Measurements from ENCODE around the gene CCT6B. TPM values are rescaled to one million over a fixed set of nuclear protein-coding genes. Genes with fewer than 3 reads are reported as not detected.

Gene CCT6B
- total and polyA plus RNA-seq, 2 of the 13 experiments (the other 11 are each of a cell fraction or from before 2014, with no cell fraction given), result 0.41 to 1.4 TPM

DNA sequence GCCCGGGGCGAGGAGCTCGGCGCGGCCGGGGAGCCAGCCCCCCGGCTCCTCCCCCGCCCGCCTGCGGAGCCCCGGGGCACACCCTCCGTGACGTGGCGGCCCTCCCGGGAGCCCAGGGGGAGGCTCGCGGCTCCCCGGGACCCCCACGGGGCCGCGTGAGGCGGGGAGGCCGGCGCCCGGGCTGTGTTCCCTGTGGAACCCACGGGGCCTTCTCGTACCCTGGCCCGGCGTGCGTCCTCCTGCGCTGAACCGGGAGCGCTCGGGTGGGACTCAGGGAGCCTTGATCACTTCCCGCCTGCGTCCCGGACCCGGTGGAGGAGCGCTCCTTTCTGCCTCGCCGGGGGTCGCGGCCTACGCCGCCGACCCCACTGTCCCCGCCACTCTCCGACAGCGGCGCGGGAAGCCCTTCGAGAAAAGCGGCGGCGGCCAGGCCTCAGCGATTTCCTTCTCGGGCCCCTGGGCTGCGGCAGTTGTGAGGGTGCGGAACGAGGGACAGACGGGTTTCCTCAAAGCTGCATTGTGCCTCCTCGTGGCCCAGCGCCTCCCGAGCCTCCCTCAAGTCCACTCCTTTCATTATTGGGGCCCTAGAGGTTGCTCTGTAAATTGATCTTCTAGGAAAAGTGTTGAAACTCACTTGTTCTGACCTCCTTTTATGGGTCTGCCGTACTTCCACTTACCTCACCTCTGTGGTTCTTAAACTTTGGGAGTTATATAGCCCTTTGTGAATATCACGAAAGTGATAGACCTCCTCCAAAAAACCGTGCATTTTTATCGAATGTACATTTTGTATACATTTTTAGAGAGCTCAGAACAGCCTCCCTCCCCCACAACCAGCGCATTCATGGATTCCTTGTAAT, 19.6 kb upstream of the CCT6B start (continued):
- TF ChIP-seq, protein P1, sequence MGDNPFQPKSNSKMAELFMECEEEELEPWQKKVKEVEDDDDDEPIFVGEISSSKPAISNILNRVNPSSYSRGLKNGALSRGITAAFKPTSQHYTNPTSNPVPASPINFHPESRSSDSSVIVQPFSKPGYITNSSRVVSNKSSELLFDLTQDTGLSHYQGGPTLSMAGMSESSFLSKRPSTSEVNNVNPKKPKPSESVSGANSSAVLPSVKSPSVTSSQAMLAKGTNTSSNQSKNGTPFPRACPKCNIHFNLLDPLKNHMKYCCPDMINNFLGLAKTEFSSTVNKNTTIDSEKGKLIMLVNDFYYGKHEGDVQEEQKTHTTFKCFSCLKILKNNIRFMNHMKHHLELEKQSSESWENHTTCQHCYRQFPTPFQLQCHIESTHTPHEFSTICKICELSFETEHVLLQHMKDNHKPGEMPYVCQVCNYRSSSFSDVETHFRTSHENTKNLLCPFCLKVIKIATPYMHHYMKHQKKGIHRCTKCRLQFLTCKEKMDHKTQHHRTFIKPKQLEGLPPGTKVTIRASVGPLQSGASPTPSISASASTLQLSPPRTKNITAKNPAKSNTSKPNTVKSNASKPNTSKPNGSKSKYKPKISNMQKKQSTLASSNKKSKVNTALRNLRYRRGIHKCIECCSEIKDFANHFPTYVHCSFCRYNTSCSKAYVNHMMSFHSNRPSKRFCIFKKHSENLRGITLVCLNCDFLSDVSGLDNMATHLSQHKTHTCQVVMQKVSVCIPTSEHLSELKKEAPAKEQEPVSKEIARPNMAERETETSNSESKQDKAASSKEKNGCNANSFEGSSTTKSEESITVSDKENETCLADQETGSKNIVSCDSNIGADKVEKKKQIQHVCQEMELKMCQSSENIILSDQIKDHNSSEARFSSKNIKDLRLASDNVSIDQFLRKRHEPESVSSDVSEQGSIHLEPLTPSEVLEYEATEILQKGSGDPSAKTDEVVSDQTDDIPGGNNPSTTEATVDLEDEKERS (CRISPR knock-in tag; IDR thresholded peaks at IDR 0.05), result peak; percentile 63; the same call in 1 of the 2 replicates
- TF ChIP-seq ZNF3 (CRISPR knock-in tag; IDR thresholded peaks at IDR 0.05) (no peak; the same call in 1 of the 2 replicates), MEIS2 (CRISPR knock-in tag; IDR thresholded peaks at IDR 0.05) (0 out of 2 replicates have a peak, but pooled peaks have one; percentile 24), BORCS8-MEF2B (CRISPR knock-in tag; IDR thresholded peaks at IDR 0.05) (peak; percentile 10; the same call in 1 of the 2 replicates), REPIN1 (CRISPR knock-in tag; IDR thresholded peaks at IDR 0.05; ENCODE audit: borderline replicate concordance, low read depth) (0 out of 2 replicates have a peak, but pooled peaks have one; percentile 41), TRIM24 (CRISPR knock-in tag; IDR thresholded peaks at IDR 0.05) (no peak), FOXP1 (IDR thresholded peaks at IDR 0.05) (no peak), FOXP1 (CRISPR knock-in tag; IDR thresholded peaks at IDR 0.05) (no peak)
- TF ChIP-seq, protein P2, sequence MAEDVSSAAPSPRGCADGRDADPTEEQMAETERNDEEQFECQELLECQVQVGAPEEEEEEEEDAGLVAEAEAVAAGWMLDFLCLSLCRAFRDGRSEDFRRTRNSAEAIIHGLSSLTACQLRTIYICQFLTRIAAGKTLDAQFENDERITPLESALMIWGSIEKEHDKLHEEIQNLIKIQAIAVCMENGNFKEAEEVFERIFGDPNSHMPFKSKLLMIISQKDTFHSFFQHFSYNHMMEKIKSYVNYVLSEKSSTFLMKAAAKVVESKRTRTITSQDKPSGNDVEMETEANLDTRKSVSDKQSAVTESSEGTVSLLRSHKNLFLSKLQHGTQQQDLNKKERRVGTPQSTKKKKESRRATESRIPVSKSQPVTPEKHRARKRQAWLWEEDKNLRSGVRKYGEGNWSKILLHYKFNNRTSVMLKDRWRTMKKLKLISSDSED (CRISPR knock-in tag; IDR thresholded peaks at IDR 0.05), result no peak
- TF ChIP-seq, protein P3, sequence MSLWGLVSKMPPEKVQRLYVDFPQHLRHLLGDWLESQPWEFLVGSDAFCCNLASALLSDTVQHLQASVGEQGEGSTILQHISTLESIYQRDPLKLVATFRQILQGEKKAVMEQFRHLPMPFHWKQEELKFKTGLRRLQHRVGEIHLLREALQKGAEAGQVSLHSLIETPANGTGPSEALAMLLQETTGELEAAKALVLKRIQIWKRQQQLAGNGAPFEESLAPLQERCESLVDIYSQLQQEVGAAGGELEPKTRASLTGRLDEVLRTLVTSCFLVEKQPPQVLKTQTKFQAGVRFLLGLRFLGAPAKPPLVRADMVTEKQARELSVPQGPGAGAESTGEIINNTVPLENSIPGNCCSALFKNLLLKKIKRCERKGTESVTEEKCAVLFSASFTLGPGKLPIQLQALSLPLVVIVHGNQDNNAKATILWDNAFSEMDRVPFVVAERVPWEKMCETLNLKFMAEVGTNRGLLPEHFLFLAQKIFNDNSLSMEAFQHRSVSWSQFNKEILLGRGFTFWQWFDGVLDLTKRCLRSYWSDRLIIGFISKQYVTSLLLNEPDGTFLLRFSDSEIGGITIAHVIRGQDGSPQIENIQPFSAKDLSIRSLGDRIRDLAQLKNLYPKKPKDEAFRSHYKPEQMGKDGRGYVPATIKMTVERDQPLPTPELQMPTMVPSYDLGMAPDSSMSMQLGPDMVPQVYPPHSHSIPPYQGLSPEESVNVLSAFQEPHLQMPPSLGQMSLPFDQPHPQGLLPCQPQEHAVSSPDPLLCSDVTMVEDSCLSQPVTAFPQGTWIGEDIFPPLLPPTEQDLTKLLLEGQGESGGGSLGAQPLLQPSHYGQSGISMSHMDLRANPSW (CRISPR knock-in tag; IDR thresholded peaks at IDR 0.05; ENCODE audit: borderline replicate concordance), result no peak
- TF ChIP-seq, protein P4, sequence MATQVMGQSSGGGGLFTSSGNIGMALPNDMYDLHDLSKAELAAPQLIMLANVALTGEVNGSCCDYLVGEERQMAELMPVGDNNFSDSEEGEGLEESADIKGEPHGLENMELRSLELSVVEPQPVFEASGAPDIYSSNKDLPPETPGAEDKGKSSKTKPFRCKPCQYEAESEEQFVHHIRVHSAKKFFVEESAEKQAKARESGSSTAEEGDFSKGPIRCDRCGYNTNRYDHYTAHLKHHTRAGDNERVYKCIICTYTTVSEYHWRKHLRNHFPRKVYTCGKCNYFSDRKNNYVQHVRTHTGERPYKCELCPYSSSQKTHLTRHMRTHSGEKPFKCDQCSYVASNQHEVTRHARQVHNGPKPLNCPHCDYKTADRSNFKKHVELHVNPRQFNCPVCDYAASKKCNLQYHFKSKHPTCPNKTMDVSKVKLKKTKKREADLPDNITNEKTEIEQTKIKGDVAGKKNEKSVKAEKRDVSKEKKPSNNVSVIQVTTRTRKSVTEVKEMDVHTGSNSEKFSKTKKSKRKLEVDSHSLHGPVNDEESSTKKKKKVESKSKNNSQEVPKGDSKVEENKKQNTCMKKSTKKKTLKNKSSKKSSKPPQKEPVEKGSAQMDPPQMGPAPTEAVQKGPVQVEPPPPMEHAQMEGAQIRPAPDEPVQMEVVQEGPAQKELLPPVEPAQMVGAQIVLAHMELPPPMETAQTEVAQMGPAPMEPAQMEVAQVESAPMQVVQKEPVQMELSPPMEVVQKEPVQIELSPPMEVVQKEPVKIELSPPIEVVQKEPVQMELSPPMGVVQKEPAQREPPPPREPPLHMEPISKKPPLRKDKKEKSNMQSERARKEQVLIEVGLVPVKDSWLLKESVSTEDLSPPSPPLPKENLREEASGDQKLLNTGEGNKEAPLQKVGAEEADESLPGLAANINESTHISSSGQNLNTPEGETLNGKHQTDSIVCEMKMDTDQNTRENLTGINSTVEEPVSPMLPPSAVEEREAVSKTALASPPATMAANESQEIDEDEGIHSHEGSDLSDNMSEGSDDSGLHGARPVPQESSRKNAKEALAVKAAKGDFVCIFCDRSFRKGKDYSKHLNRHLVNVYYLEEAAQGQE (IDR thresholded peaks at IDR 0.05; ENCODE audit: borderline replicate concordance in 1 of 2, low read depth in 1 of 2, low read length in 2 of 2), result no peak
- TF ChIP-seq, protein P5, sequence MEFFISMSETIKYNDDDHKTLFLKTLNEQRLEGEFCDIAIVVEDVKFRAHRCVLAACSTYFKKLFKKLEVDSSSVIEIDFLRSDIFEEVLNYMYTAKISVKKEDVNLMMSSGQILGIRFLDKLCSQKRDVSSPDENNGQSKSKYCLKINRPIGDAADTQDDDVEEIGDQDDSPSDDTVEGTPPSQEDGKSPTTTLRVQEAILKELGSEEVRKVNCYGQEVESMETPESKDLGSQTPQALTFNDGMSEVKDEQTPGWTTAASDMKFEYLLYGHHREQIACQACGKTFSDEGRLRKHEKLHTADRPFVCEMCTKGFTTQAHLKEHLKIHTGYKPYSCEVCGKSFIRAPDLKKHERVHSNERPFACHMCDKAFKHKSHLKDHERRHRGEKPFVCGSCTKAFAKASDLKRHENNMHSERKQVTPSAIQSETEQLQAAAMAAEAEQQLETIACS (CRISPR knock-in tag; IDR thresholded peaks at IDR 0.05), result peak; percentile 17; the same call in 1 of the 2 replicates
- TF ChIP-seq, protein P6, sequence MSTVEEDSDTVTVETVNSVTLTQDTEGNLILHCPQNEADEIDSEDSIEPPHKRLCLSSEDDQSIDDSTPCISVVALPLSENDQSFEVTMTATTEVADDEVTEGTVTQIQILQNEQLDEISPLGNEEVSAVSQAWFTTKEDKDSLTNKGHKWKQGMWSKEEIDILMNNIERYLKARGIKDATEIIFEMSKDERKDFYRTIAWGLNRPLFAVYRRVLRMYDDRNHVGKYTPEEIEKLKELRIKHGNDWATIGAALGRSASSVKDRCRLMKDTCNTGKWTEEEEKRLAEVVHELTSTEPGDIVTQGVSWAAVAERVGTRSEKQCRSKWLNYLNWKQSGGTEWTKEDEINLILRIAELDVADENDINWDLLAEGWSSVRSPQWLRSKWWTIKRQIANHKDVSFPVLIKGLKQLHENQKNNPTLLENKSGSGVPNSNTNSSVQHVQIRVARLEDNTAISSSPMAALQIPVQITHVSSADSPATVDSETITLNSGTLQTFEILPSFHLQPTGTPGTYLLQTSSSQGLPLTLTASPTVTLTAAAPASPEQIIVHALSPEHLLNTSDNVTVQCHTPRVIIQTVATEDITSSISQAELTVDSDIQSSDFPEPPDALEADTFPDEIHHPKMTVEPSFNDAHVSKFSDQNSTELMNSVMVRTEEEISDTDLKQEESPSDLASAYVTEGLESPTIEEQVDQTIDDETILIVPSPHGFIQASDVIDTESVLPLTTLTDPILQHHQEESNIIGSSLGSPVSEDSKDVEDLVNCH (CRISPR knock-in tag; IDR thresholded peaks at IDR 0.05), result no peak
